ENCODE measurements around the gene DLX3.

The DLX3 gene

DNA sequence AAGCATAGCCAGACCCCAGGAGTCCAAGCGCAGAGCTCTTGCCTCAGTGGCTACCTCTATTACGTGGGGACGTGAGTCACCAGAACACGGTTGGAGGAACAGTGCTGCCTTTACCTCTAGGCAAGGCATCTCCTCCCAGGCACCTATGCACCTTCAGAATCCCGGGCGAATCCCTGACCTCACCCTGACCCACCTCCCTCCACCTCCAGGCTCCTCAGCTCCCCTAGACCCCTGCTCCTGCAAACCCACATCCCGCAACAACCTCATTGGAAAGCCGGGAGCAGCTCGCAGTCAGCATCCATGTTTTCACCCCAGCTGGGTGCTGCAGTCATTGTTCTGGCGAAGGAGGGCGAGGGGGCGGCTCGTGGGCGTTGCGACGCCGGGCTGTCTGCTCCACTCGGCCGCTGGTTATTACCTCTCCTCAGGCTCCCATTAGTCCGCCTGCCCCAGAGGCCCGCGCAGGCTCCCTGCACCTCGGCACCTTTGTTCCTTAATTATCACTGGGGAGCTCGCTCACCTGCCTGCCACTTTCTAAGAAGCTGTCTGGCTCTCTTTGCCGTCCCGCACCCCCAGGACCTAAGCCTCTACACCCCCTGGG, 50.7 kb downstream of the DLX3 start:
- TF ChIP-seq, protein P1, sequence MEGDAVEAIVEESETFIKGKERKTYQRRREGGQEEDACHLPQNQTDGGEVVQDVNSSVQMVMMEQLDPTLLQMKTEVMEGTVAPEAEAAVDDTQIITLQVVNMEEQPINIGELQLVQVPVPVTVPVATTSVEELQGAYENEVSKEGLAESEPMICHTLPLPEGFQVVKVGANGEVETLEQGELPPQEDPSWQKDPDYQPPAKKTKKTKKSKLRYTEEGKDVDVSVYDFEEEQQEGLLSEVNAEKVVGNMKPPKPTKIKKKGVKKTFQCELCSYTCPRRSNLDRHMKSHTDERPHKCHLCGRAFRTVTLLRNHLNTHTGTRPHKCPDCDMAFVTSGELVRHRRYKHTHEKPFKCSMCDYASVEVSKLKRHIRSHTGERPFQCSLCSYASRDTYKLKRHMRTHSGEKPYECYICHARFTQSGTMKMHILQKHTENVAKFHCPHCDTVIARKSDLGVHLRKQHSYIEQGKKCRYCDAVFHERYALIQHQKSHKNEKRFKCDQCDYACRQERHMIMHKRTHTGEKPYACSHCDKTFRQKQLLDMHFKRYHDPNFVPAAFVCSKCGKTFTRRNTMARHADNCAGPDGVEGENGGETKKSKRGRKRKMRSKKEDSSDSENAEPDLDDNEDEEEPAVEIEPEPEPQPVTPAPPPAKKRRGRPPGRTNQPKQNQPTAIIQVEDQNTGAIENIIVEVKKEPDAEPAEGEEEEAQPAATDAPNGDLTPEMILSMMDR (IDR thresholded peaks at IDR 0.05; ENCODE audit: borderline replicate concordance, control extremely low read depth, extremely low read depth, insufficient read depth, missing control alignments): no peak
- in situ Hi-C loops (cut with MboI; ENCODE audit: low sequenced_read_pairs, unreplicated experiment): no loop called here
- DNase-seq (ENCODE audit: low spot score): no peak

DNA sequence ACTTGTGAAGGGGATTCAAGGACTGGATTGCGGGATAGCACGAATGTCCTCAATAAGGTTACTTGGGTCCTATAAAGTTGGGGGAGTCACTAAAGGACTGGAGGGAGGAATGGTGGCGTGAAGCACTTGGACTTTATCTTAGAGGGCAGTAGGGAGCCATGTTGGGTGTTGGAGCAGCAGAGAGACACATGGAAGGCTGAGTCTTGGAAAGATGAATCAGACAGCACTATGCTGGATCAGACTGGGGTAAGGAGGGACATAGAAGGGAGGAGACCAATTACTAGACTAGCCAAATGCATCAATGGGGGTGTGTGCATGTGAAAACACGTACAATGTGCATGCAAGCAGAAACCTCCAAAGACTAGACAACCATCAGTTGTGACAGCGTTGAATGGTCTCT, 52.1 kb downstream of the DLX3 start:
- TF ChIP-seq, protein P1 (IDR thresholded peaks at IDR 0.05; ENCODE audit: borderline replicate concordance, control extremely low read depth, extremely low read depth, insufficient read depth, missing control alignments): no peak

DNA sequence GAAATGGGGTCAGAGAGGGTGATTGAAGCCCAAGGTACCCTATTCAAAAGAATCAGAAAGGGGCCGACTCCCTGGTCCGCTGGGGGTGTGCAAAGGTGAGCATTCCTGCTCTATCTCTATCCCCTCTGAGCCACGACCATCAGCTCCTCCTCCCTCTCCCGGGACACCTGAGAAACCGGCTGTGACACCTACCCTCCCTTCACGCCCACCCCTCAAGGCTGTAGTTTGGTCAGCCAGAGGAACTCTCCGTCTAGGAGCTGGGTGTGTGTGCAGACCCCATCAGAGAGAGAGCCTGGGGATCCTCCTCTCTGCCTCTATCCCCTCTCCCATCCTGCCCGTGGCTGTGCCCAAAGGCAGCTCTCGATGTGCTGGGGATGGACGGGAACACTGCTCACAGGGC, 53.6 kb downstream of the DLX3 start:
- in situ Hi-C loops (cut with MboI; ENCODE audit: low sequenced_read_pairs, unreplicated experiment): no loop called here
- DNase-seq (ENCODE audit: low spot score): no peak
- TF ChIP-seq, protein P1 (IDR thresholded peaks at IDR 0.05; ENCODE audit: borderline replicate concordance, control extremely low read depth, extremely low read depth, insufficient read depth, missing control alignments): no peak

More for the DNA sequence above, 52.1 kb downstream of the DLX3 start:
- in situ Hi-C loops (cut with MboI; ENCODE audit: low sequenced_read_pairs, unreplicated experiment): no loop called here
- DNase-seq (ENCODE audit: low spot score): no peak

Data from GM13976 (cell line).